HepG2 (cell line): ENCODE measurements around the gene DENND1C. TPM values are rescaled to one million over a fixed set of nuclear protein-coding genes. Genes with fewer than 3 reads are reported as not detected.
A peak's percentile ranks its signal among the peaks of the same experiment; 100 is the strongest.

ENCODE experiments used
- ELF4 ChIP-seq: sonication (generic); formaldehyde crosslinking; IDR thresholded peaks from 2 replicates; pipeline ENCODE4 v1.5.0; 2020; ENCODE audit warnings: missing genetic modification reagents, mild to moderate bottlenecking, moderate library complexity, borderline replicate concordance
- KLF12 ChIP-seq: sonication (generic); formaldehyde crosslinking; IDR thresholded peaks from 2 replicates; pipeline ENCODE4 v1.4.0; 2020; ENCODE audit warnings: missing genetic modification reagents, borderline replicate concordance
- KLF15 ChIP-seq: sonication (generic); formaldehyde crosslinking; IDR thresholded peaks from 2 replicates; pipeline ENCODE4 v1.8.1; 2023; ENCODE audit warnings: borderline replicate concordance, mild to moderate bottlenecking, inconsistent platforms, missing genetic modification reagents, mixed read lengths
- NFATC3 ChIP-seq: sonication (generic); formaldehyde crosslinking; IDR thresholded peaks from 2 replicates; pipeline ENCODE4 v1.5.1; 2020; ENCODE audit warnings: mild to moderate bottlenecking, missing genetic modification reagents
- RELA ChIP-seq: sonication (generic); formaldehyde crosslinking; IDR thresholded peaks from 2 replicates; pipeline ENCODE4 v1.4.0; 2020; ENCODE audit warnings: missing genetic modification reagents
- TCF7 ChIP-seq: sonication (generic); IDR thresholded peaks from 2 replicates; pipeline ENCODE4 v1.6.1; 2016; ENCODE audit warnings: antibody characterized with exemption, low read depth
- TMF1 ChIP-seq: sonication (generic); formaldehyde crosslinking; IDR thresholded peaks from 2 replicates; pipeline ENCODE4 v1.8.1; 2022; ENCODE audit warnings: low read depth, missing genetic modification reagents
- ZKSCAN1 ChIP-seq: fragments of 150-350 bp; IDR thresholded peaks from 2 replicates; pipeline ENCODE4 v1.6.1; 2014; ENCODE audit warnings: low read length
- ZNF441 ChIP-seq: sonication (generic); formaldehyde crosslinking; IDR thresholded peaks from 2 replicates; pipeline ENCODE4 v1.7.0; 2021; ENCODE audit warnings: missing genetic modification reagents, borderline replicate concordance
- ZNF567 ChIP-seq: sonication (generic); formaldehyde crosslinking; IDR thresholded peaks from 2 replicates; pipeline ENCODE4 v1.8.1; 2023; ENCODE audit warnings: mild to moderate bottlenecking, missing genetic modification reagents, borderline replicate concordance
- ZNF891 ChIP-seq: sonication (generic); formaldehyde crosslinking; IDR thresholded peaks from 2 replicates; pipeline ENCODE4 v1.5.0; 2020; ENCODE audit warnings: mild to moderate bottlenecking, missing genetic modification reagents
- polyA plus RNA-seq, 8 experiments: library from polyadenylated mRNA; depleted of rRNA in 3 of 8; stranded (reverse) in 7 of 8; unstranded in 1 of 8; fragments of >200 nt; fragmentation: Illumina TruSeq in 4 of 8; extraction: Trizol in 4 of 8; gene quantifications; 2 replicates each; pipeline versions ENCODE4 v1.2.1 to v1.2.3, GENCODE V29; 2011 to 2016; ENCODE audit warnings: low read depth in 4 of 8, missing spikeins in 1 of 8, mixed read lengths in 1 of 8; ENCODE audit not compliant: insufficient read depth in 1 of 8
- total RNA-seq, 5 experiments: library from RNA; depleted of rRNA; stranded (reverse); fragments of >200 nt; fragmentation: Illumina TruSeq; extraction: Trizol; gene quantifications; 2 replicates each; pipeline ENCODE4 v1.2.3, GENCODE V29; 2016; ENCODE audit warnings: low read depth in 1 of 5
- TF ChIP-seq, protein P1 (sequence below): sonication (generic); formaldehyde crosslinking; IDR thresholded peaks from 2 replicates; pipeline ENCODE4 v1.8.1; 2023; ENCODE audit warnings: mild to moderate bottlenecking, missing genetic modification reagents
- TF ChIP-seq, protein P2 (sequence below): sonication (generic); formaldehyde crosslinking; IDR thresholded peaks from 2 replicates; pipeline ENCODE4 v1.9.0; 2021; ENCODE audit warnings: missing genetic modification reagents, borderline replicate concordance
- TF ChIP-seq, protein P3 (sequence below): IDR thresholded peaks from 2 replicates; pipeline ENCODE4 v1.6.1; 2016; ENCODE audit warnings: missing biosample characterization, missing genetic modification reagents, low read depth
- TF ChIP-seq, protein P4 (sequence below): sonication (generic); formaldehyde crosslinking; IDR thresholded peaks from 2 replicates; pipeline ENCODE4 v1.5.0; 2020; ENCODE audit warnings: missing genetic modification reagents, mild to moderate bottlenecking, borderline replicate concordance
- TF ChIP-seq, protein P5 (sequence below): sonication (generic); formaldehyde crosslinking; IDR thresholded peaks from 2 replicates; pipeline ENCODE4 v1.4.0; 2020; ENCODE audit warnings: mild to moderate bottlenecking, missing genetic modification reagents

The DENND1C gene
- total and polyA plus RNA-seq, 2 of the 13 experiments (the other 11 are each of a cell fraction or from before 2014, with no cell fraction given): 0.04 to 0.73 TPM

DNA sequence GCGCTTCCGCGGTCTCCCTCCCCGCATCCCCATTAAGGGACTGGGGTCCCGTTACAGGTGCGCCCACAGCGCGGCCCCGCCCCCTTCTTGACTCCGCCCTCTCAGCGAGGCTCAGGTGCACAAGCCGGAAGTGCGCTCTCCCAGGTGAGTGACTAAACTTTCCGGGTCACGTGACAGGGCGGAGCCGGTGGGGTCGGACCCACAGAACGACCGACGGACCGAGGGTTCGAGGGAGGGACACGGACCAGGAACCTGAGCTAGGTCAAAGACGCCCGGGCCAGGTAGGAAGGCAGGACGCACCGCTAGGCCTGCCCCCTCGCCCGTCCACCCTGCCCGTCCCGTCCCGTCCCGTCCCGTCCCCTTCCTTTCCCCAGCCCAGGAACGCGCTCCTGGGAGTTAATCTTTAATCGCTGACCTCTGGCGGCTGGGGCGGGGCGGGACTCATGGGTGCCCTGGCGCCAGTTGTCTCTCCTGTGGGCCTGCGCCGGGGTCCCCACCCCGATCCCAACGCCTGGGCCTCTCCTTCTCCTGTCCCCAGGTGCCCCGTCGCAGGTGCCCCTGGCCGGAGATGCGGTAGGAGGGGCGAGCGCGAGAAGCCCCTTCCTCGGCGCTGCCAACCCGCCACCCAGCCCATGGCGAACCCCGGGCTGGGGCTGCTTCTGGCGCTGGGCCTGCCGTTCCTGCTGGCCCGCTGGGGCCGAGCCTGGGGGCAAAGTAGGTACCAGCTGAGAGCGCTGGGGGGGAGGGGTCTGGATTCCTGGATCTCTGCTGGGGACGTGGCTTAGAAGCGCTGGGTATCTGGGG, 17.3 kb downstream of the DENND1C start, which contains the start of gene CRB3 (continued):
- TF ChIP-seq, protein P1, sequence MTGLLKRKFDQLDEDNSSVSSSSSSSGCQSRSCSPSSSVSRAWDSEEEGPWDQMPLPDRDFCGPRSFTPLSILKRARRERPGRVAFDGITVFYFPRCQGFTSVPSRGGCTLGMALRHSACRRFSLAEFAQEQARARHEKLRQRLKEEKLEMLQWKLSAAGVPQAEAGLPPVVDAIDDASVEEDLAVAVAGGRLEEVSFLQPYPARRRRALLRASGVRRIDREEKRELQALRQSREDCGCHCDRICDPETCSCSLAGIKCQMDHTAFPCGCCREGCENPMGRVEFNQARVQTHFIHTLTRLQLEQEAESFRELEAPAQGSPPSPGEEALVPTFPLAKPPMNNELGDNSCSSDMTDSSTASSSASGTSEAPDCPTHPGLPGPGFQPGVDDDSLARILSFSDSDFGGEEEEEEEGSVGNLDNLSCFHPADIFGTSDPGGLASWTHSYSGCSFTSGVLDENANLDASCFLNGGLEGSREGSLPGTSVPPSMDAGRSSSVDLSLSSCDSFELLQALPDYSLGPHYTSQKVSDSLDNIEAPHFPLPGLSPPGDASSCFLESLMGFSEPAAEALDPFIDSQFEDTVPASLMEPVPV (CRISPR knock-in tag): 0 out of 2 replicates have a peak, but pooled peaks have one; percentile 73
- TF ChIP-seq, protein P2, sequence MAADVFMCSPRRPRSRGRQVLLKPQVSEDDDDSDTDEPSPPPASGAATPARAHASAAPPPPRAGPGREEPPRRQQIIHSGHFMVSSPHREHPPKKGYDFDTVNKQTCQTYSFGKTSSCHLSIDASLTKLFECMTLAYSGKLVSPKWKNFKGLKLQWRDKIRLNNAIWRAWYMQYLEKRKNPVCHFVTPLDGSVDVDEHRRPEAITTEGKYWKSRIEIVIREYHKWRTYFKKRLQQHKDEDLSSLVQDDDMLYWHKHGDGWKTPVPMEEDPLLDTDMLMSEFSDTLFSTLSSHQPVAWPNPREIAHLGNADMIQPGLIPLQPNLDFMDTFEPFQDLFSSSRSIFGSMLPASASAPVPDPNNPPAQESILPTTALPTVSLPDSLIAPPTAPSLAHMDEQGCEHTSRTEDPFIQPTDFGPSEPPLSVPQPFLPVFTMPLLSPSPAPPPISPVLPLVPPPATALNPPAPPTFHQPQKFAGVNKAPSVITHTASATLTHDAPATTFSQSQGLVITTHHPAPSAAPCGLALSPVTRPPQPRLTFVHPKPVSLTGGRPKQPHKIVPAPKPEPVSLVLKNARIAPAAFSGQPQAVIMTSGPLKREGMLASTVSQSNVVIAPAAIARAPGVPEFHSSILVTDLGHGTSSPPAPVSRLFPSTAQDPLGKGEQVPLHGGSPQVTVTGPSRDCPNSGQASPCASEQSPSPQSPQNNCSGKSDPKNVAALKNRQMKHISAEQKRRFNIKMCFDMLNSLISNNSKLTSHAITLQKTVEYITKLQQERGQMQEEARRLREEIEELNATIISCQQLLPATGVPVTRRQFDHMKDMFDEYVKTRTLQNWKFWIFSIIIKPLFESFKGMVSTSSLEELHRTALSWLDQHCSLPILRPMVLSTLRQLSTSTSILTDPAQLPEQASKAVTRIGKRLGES (CRISPR knock-in tag): no peak
- TF ChIP-seq NFATC3 (CRISPR knock-in tag): 0 out of 2 replicates have a peak, but pooled peaks have one; percentile 27
- 0 out of 2 replicates have a peak, but pooled peaks have one; percentile 15 for TF ChIP-seq TMF1 (CRISPR knock-in tag)
- TF ChIP-seq ZNF891 (CRISPR knock-in tag): peak; percentile 75; the same call in 1 of the 2 replicates
- no peak; the same call in 1 of the 2 replicates for TF ChIP-seq RELA
- 0 out of 2 replicates have a peak, but pooled peaks have one; percentile 52 for TF ChIP-seq ELF4 (CRISPR knock-in tag)
- TF ChIP-seq ZNF567 (CRISPR knock-in tag): 0 out of 2 replicates have a peak, but pooled peaks have one; percentile 49
- TF ChIP-seq, protein P3, sequence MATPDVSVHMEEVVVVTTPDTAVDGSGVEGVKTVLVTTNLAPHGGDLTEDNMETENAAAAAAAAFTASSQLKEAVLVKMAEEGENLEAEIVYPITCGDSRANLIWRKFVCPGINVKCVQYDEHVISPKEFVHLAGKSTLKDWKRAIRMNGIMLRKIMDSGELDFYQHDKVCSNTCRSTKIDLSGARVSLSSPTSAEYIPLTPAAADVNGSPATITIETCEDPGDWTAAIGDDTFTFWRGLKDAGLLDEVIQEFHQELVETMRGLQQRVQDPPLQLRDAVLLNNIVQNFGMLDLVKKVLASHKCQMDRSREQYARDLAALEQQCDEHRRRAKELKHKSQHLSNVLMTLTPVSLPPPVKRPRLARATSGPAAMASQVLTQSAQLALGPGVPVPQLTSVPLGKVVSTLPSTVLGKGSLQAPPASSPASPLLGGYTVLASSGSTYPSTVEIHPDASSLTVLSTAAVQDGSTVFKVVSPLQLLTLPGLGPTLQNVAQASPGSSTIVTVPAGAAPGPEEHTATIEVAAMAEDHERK: no peak
- TF ChIP-seq ZKSCAN1: no peak
- TF ChIP-seq, protein P4, sequence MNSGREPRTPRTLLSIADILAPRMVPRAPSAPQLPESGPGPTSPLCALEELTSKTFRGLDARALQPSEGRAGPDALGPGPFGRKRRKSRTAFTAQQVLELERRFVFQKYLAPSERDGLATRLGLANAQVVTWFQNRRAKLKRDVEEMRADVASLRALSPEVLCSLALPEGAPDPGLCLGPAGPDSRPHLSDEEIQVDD: peak; percentile 19; the same call in 1 of the 2 replicates
- TF ChIP-seq TCF7: no peak
- peak; percentile 15; the same call in 1 of the 2 replicates for TF ChIP-seq KLF15 (CRISPR knock-in tag)
- TF ChIP-seq, protein P5, sequence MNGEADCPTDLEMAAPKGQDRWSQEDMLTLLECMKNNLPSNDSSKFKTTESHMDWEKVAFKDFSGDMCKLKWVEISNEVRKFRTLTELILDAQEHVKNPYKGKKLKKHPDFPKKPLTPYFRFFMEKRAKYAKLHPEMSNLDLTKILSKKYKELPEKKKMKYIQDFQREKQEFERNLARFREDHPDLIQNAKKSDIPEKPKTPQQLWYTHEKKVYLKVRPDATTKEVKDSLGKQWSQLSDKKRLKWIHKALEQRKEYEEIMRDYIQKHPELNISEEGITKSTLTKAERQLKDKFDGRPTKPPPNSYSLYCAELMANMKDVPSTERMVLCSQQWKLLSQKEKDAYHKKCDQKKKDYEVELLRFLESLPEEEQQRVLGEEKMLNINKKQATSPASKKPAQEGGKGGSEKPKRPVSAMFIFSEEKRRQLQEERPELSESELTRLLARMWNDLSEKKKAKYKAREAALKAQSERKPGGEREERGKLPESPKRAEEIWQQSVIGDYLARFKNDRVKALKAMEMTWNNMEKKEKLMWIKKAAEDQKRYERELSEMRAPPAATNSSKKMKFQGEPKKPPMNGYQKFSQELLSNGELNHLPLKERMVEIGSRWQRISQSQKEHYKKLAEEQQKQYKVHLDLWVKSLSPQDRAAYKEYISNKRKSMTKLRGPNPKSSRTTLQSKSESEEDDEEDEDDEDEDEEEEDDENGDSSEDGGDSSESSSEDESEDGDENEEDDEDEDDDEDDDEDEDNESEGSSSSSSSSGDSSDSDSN (CRISPR knock-in tag): peak; percentile 69
- no peak; the same call in 1 of the 2 replicates for TF ChIP-seq KLF12 (CRISPR knock-in tag)
- peak; percentile 25; the same call in 1 of the 2 replicates for TF ChIP-seq ZNF441 (CRISPR knock-in tag)
